ENCODE data around the gene ADAM12.

ADAM12 gene

GRCh38 chr10:126118476-126118875 is 269.8 kb downstream of the ADAM12 start:
- H3K9me3 Mint-ChIP-seq = no peaks in the 10 kb centered on the region
- H3K4me3 Mint-ChIP-seq = no peak overlapping the region
- peaks cover 2% of the 10 kb centered on the region for H3K27me3 Mint-ChIP-seq
- no peak overlapping the region for H3K27ac Mint-ChIP-seq
- no peaks in the 10 kb centered on the region for H3K36me3 Mint-ChIP-seq
- H3K4me1 Mint-ChIP-seq = no peaks in the 10 kb centered on the region

- Mint-ChIP-seq H3K4me3 (no peak overlapping the region), H3K36me3 (no peaks in the 10 kb centered on the region), H3K4me1 (no peaks in the 10 kb centered on the region), H3K9me3 (no peaks in the 10 kb centered on the region), H3K27me3 (peaks cover 2% of the 10 kb centered on the region), H3K27ac (no peak overlapping the region)
Observed at GRCh38 chr10:126117196-126117595, 271.1 kb downstream of the ADAM12 start.

GRCh38 chr10:126115886-126116285 is 272.4 kb downstream of the ADAM12 start:
- no peak overlapping the region for H3K27ac Mint-ChIP-seq
- no peaks in the 10 kb centered on the region for H3K9me3 Mint-ChIP-seq
- no peak overlapping the region for H3K4me3 Mint-ChIP-seq
- no peaks in the 10 kb centered on the region for H3K36me3 Mint-ChIP-seq
- peaks cover 5% of the 10 kb centered on the region for H3K27me3 Mint-ChIP-seq
- H3K4me1 Mint-ChIP-seq = no peaks in the 10 kb centered on the region

DNA sequence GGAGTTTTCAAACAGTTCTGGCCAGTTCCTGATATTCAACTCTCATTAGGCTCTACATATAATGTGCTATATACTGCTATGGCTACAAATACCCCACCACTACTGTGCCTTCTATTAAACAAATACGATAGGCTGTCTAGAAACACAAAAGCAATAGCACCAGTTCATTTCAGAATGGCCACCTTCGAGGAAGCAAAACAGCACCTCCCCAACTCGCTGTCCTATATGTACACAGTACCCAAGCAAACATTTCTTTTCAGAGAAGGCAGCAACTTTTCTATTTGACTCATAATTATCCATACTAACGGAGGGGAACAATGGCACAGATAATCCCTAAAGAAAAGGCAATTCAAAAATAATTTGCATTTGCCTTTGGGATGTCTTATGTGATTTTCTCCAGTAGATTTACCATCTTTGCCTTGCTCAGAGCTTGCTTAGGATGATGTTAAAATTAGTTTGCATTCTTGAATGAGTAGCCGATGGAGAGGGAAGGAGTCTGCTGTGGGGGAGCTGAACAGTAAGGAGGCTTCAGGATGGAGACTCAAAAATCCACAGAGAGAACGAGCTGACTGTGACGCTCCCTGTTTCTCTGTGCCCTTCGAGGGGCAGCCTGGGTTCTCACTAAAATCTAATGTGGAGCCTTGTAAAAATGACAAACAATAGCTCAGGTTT is 273.3 kb downstream of the ADAM12 start:
- H3K9me3 Mint-ChIP-seq = no peaks in the 10 kb centered on the region
- no peaks in the 10 kb centered on the region for H3K4me1 Mint-ChIP-seq
- no peak overlapping the region for H3K4me3 Mint-ChIP-seq
- H3K27ac Mint-ChIP-seq = no peak overlapping the region
- H3K27me3 Mint-ChIP-seq = peaks cover 5% of the 10 kb centered on the region
- no peaks in the 10 kb centered on the region for H3K36me3 Mint-ChIP-seq

- Mint-ChIP-seq H3K9me3 (no peaks in the 10 kb centered on the region), H3K27ac (no peak overlapping the region), H3K27me3 (peaks cover 3% of the 10 kb centered on the region), H3K36me3 (no peaks in the 10 kb centered on the region), H3K4me1 (no peaks in the 10 kb centered on the region), H3K4me3 (no peak overlapping the region)
Observed at GRCh38 chr10:126111516-126111915, 276.8 kb downstream of the ADAM12 start.

GRCh38 chr10:126110489-126111180 is 277.6 kb downstream of the ADAM12 start:
- Mint-ChIP-seq H3K36me3 (no peaks in the 10 kb centered on the region), H3K9me3 (no peaks in the 10 kb centered on the region), H3K4me1 (no peaks in the 10 kb centered on the region), H3K27me3 (peaks cover 3% of the 10 kb centered on the region), H3K4me3 (no peak overlapping the region), H3K27ac (no peak overlapping the region)

GRCh38 chr10:126109893-126110292 is 278.4 kb downstream of the ADAM12 start:
- Mint-ChIP-seq H3K9me3 (no peaks in the 10 kb centered on the region), H3K27ac (no peak overlapping the region), H3K4me1 (no peaks in the 10 kb centered on the region), H3K36me3 (no peaks in the 10 kb centered on the region), H3K4me3 (no peak overlapping the region), H3K27me3 (peaks cover 3% of the 10 kb centered on the region)

GRCh38 chr10:126108693-126109092 is 279.6 kb downstream of the ADAM12 start:
- no peaks in the 10 kb centered on the region for H3K4me1 Mint-ChIP-seq
- H3K9me3 Mint-ChIP-seq = no peaks in the 10 kb centered on the region
- no peaks in the 10 kb centered on the region for H3K36me3 Mint-ChIP-seq
- no peak overlapping the region for H3K27ac Mint-ChIP-seq
- H3K4me3 Mint-ChIP-seq = no peak overlapping the region
- peaks cover 3% of the 10 kb centered on the region for H3K27me3 Mint-ChIP-seq

DNA sequence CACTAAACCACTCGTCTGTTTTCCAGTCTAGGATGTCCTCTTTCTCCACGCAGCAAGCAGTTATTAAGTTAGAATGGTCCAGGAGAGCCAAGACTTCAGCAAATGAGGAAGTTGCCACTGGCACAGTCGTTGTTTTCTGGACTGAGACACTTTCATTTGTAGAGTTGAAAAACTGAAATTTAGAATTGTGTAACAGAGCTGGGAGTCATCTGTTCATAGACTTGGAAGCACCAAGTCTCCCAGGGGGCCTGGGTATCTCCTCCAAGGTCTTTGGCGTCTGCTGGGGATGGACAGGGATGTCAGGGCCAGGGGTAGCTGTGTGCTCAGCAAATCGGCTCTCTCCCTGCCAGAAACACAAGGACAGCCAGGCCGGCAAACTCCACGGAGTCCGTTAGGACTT is 283.5 kb downstream of the ADAM12 start:
- no peak overlapping the region for H3K4me3 Mint-ChIP-seq
- no peaks in the 10 kb centered on the region for H3K9me3 Mint-ChIP-seq
- H3K36me3 Mint-ChIP-seq = no peaks in the 10 kb centered on the region
- H3K4me1 Mint-ChIP-seq = no peaks in the 10 kb centered on the region
- H3K27ac Mint-ChIP-seq = no peak overlapping the region
- no peaks in the 10 kb centered on the region for H3K27me3 Mint-ChIP-seq

- Mint-ChIP-seq H3K4me1 (no peaks in the 10 kb centered on the region), H3K27ac (no peak overlapping the region), H3K27me3 (no peaks in the 10 kb centered on the region), H3K4me3 (no peak overlapping the region), H3K9me3 (no peaks in the 10 kb centered on the region), H3K36me3 (no peaks in the 10 kb centered on the region)
Observed at GRCh38 chr10:126102636-126103035, 285.6 kb downstream of the ADAM12 start.

- H3K27me3 Mint-ChIP-seq = no peaks in the 10 kb centered on the region
- H3K36me3 Mint-ChIP-seq = no peaks in the 10 kb centered on the region
- no peak overlapping the region for H3K4me3 Mint-ChIP-seq
- no peaks in the 10 kb centered on the region for H3K9me3 Mint-ChIP-seq
- no peak overlapping the region for H3K27ac Mint-ChIP-seq
- no peaks in the 10 kb centered on the region for H3K4me1 Mint-ChIP-seq
Observed at GRCh38 chr10:126101736-126102135, 286.5 kb downstream of the ADAM12 start.

DNA sequence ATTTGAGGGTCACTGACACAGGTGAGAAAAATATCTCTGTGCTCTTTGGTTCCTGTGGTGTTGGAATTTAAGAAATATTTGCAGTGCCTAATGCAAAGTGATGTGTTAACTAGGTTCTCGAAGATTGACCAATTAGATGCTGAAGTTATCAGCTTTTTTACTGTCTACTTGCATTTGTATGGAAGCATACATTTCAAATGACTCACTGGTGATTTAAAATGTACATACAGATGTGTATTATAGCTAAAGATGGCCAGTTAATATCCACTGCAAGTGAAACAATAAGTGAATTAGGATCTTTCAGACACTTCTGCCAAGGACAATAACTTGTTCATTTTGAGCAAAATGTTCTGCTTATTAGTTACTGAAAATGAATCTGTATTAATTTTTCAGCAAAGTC is 287.0 kb downstream of the ADAM12 start:
- H3K4me3 Mint-ChIP-seq = no peak overlapping the region
- no peaks in the 10 kb centered on the region for H3K27me3 Mint-ChIP-seq
- no peaks in the 10 kb centered on the region for H3K36me3 Mint-ChIP-seq
- no peaks in the 10 kb centered on the region for H3K4me1 Mint-ChIP-seq
- no peaks in the 10 kb centered on the region for H3K9me3 Mint-ChIP-seq
- no peak overlapping the region for H3K27ac Mint-ChIP-seq

GRCh38 chr10:126099366-126099765 is 288.9 kb downstream of the ADAM12 start:
- Mint-ChIP-seq H3K4me1 (no peaks in the 10 kb centered on the region), H3K36me3 (no peaks in the 10 kb centered on the region), H3K27ac (no peak overlapping the region), H3K9me3 (no peaks in the 10 kb centered on the region), H3K27me3 (no peaks in the 10 kb centered on the region), H3K4me3 (no peak overlapping the region)

- Mint-ChIP-seq H3K27me3 (no peaks in the 10 kb centered on the region), H3K36me3 (no peaks in the 10 kb centered on the region), H3K9me3 (no peaks in the 10 kb centered on the region), H3K4me3 (no peak overlapping the region), H3K4me1 (no peaks in the 10 kb centered on the region), H3K27ac (no peak overlapping the region)
Observed at GRCh38 chr10:126098226-126098581, 290.1 kb downstream of the ADAM12 start.

DNA sequence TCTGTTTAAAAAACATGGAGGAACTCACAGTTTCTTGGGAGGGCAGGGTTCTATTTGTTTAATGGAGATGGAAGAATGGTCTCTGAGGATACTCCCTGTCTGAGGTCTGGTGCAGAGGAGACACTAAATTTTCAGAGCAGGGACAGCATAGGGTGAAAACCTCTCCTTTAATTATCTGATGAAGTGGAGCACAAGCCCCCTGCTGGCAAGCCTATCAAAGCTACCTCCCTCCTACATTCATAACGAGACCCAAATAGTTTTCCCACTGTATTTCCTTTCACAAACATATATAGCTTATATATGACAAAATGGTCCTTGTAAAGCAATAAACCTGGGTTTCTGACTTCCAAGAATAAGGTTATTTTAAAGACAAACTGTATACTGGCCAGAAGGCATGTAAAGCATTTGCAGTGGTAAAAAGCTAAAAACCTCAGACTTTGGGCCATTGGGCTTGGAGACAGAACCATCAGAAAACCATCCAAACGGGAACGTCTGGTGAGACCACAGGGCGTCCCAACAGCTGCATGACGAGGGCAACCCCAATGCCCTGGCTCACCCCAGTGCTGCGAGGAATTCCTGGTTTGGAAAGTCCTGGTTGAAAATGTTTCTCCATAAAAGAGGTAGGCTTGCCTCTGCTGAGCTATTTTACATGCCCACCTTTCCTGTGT is 290.6 kb downstream of the ADAM12 start:
- Mint-ChIP-seq H3K27me3 (no peaks in the 10 kb centered on the region), H3K9me3 (no peaks in the 10 kb centered on the region), H3K4me1 (no peaks in the 10 kb centered on the region), H3K36me3 (no peaks in the 10 kb centered on the region), H3K4me3 (no peak overlapping the region), H3K27ac (no peak overlapping the region)

DNA sequence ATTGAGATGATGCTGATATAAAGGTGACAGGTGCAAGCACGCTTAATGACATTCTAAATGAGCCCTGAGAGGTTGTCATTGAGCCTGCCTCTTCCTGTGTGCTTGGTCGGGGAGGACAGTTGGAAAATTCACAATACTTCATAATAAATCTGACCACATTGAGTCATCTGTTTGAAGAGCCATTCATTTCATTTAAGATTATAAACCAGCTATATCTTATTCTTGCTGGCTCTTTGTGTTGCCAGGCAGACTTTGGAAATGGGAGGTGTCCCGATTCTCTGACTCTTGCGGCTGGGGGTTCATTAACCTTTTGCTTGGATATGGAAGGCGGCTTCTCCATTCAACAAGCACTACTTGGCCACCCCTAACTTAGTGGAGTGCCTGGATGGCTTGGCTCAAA is 293.7 kb downstream of the ADAM12 start:
- H3K9me3 Mint-ChIP-seq = no peaks in the 10 kb centered on the region

More for the DNA sequence above, 293.7 kb downstream of the ADAM12 start:
- Mint-ChIP-seq H3K4me3 (no peak overlapping the region), H3K36me3 (no peaks in the 10 kb centered on the region), H3K4me1 (no peaks in the 10 kb centered on the region), H3K27ac (no peak overlapping the region), H3K27me3 (no peaks in the 10 kb centered on the region)
